GM12878 (cell line): Measurements from ENCODE around the gene MAP3K5.

Source experiments
- CTCF ChIP-seq, 3 experiments: IDR thresholded peaks in 2 of 3; conservative IDR thresholded peaks in 1 of 3; 2 replicates each; pipeline ENCODE4 v1.5.1; 2011; ENCODE audit warnings: low read depth in 3 of 3, low read length in 3 of 3, mild to moderate bottlenecking in 3 of 3, control low read depth in 2 of 3, moderate library complexity in 2 of 3, inconsistent platforms in 1 of 3, mixed read lengths in 1 of 3; ENCODE audit not compliant: control insufficient read depth in 2 of 3, insufficient read depth in 1 of 3; ENCODE audit errors: extremely low read depth in 1 of 3
- E4F1 ChIP-seq: fragments of 450-650 bp; IDR thresholded peaks from 2 replicates; pipeline ENCODE4 v1.6.1; 2018; ENCODE audit warnings: borderline replicate concordance, mild to moderate bottlenecking; ENCODE audit not compliant: partially characterized antibody
- EP300 ChIP-seq, 2 experiments: fragments of 150-350 bp in 1 of 2; IDR thresholded peaks; 2 replicates each; pipeline ENCODE4 v1.6.1; 2011 to 2012; ENCODE audit warnings: low read depth in 2 of 2, low read length in 2 of 2, borderline replicate concordance in 1 of 2, improper control_type of control experiment in 1 of 2, inconsistent platforms in 1 of 2; ENCODE audit not compliant: control insufficient read depth in 1 of 2
- GABPA ChIP-seq: IDR thresholded peaks from 2 replicates; pipeline ENCODE4 v1.6.1; 2014; ENCODE audit warnings: antibody characterized with exemption, low read depth, mild to moderate bottlenecking, inconsistent platforms
- HSF1 ChIP-seq: fragments of 150-350 bp; IDR thresholded peaks from 2 replicates; pipeline ENCODE4 v1.6.1; 2014; ENCODE audit warnings: mild to moderate bottlenecking, low read depth, low read length
- KLF5 ChIP-seq: fragments of 450-650 bp; IDR thresholded peaks from 2 replicates; pipeline ENCODE4 v1.6.1; 2014; ENCODE audit warnings: mild to moderate bottlenecking; ENCODE audit not compliant: partially characterized antibody
- MLLT1 ChIP-seq: fragments of 450-650 bp; IDR thresholded peaks from 2 replicates; pipeline ENCODE4 v1.6.1; 2016; ENCODE audit warnings: mild to moderate bottlenecking
- NR2C1 ChIP-seq: fragments of 450-650 bp; IDR thresholded peaks from 2 replicates; pipeline ENCODE4 v1.6.1; 2017; ENCODE audit warnings: antibody characterized with exemption, mild to moderate bottlenecking, moderate library complexity
- POLR2A ChIP-seq: IDR thresholded peaks from 2 replicates; pipeline ENCODE4 v1.6.1; 2011; ENCODE audit warnings: low read depth, mild to moderate bottlenecking, low read length
- RAD21 ChIP-seq: IDR thresholded peaks from 2 replicates; pipeline ENCODE4 v1.6.1; 2011; ENCODE audit warnings: mild to moderate bottlenecking, low read depth, low read length, moderate library complexity; ENCODE audit not compliant: insufficient read depth
- SREBF1 ChIP-seq: IDR thresholded peaks from 2 replicates; pipeline ENCODE4 v1.6.1; 2012; ENCODE audit warnings: mild to moderate bottlenecking, low read length
- USF2 ChIP-seq: IDR thresholded peaks from 2 replicates; pipeline ENCODE4 v1.6.1; 2011; ENCODE audit warnings: low read depth, low read length, improper control_type of control experiment, borderline replicate concordance

GRCh38 chr6:136682292-136682691 is 110.0 kb downstream of the MAP3K5 start:
- TF ChIP-seq EP300 (IDR thresholded peaks at IDR 0.05; ENCODE audit: borderline replicate concordance in 1 of 2, control insufficient read depth in 1 of 2, low read depth in 2 of 2, low read length in 2 of 2) (no peak), POLR2A (no peak), MLLT1 (no peak), CTCF (IDR thresholded peaks at IDR 0.05 in 2 of 3, conservative IDR thresholded peaks at IDR 0.05 in 1 of 3; ENCODE audit: control insufficient read depth in 2 of 3, extremely low read depth in 1 of 3, insufficient read depth in 1 of 3, low read depth in 3 of 3, low read length in 3 of 3) (no peak), USF2 (no peak), GABPA (no peak), HSF1 (no peak), KLF5 (no peak), SREBF1 (no peak), NR2C1 (no peak), RAD21 (no peak), E4F1 (no peak)
